ENCODE measurements around the gene USP3.

GRCh38 chr15:63638839-63639238, 134.4 kb downstream of the USP3 start:
- TF ChIP-seq, protein P1, sequence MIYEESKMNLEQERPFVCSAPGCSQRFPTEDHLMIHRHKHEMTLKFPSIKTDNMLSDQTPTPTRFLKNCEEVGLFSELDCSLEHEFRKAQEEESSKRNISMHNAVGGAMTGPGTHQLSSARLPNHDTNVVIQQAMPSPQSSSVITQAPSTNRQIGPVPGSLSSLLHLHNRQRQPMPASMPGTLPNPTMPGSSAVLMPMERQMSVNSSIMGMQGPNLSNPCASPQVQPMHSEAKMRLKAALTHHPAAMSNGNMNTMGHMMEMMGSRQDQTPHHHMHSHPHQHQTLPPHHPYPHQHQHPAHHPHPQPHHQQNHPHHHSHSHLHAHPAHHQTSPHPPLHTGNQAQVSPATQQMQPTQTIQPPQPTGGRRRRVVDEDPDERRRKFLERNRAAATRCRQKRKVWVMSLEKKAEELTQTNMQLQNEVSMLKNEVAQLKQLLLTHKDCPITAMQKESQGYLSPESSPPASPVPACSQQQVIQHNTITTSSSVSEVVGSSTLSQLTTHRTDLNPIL (CRISPR knock-in tag; IDR thresholded peaks at IDR 0.05; ENCODE audit: low read depth), result no peak
- TF ChIP-seq BACH2 (CRISPR knock-in tag; IDR thresholded peaks at IDR 0.05; ENCODE audit: borderline replicate concordance) (no peak), ZNF8 (CRISPR knock-in tag; IDR thresholded peaks at IDR 0.05) (no peak)

Data from SK-N-SH treated with all-trans-retinoic acid at 6 μM for 48 hours (cell line).